K562 (cell line): ENCODE results near the gene PLSCR3. TPM values are rescaled to one million over a fixed set of nuclear protein-coding genes. Genes with fewer than 3 reads are reported as not detected.

ENCODE experiments used
- ARID1B ChIP-seq: fragments of 450-650 bp; IDR thresholded peaks from 2 replicates; pipeline ENCODE4 v1.6.1; 2016; ENCODE audit warnings: antibody characterized with exemption, mild to moderate bottlenecking, inconsistent platforms
- CEBPG ChIP-seq, 3 experiments: fragments of 200-800 bp in 1 of 3; sonication (Bioruptor generic) in 1 of 3; sonication (generic) in 1 of 3; formaldehyde crosslinking in 1 of 3; IDR thresholded peaks in 2 of 3; conservative IDR thresholded peaks in 1 of 3; 2 replicates each; pipeline versions ENCODE4 v1.6.1 to v1.8.0; 2016 to 2022; ENCODE audit warnings: missing compliant biosample characterization in 2 of 3, missing genetic modification characterization in 2 of 3, mild to moderate bottlenecking in 1 of 3, missing genetic modification reagents in 1 of 3
- CXXC5 ChIP-seq: fragments of 250-450 bp; sonication (Bioruptor Pico); IDR thresholded peaks from 2 replicates; pipeline ENCODE4 v1.8.0; 2022; ENCODE audit warnings: inconsistent platforms, mild to moderate bottlenecking, moderate library complexity
- DACH1 ChIP-seq: fragments of 450-650 bp; IDR thresholded peaks from 2 replicates; pipeline ENCODE4 v1.6.1; 2018; ENCODE audit not compliant: partially characterized antibody
- PHTF2 ChIP-seq: fragments of 250-450 bp; sonication (Bioruptor Pico); IDR thresholded peaks from 2 replicates; pipeline ENCODE4 v1.5.0; 2021; ENCODE audit warnings: mild to moderate bottlenecking
- TAF7 ChIP-seq: fragments of 450-650 bp; IDR thresholded peaks from 2 replicates; pipeline ENCODE4 v1.6.1; 2016; ENCODE audit warnings: missing genetic modification characterization, missing compliant biosample characterization
- ZNF12 ChIP-seq: sonication (generic); formaldehyde crosslinking; IDR thresholded peaks from 2 replicates; pipeline ENCODE4 v1.4.0; 2020; ENCODE audit warnings: mild to moderate bottlenecking, missing genetic modification reagents
- ZNF707 ChIP-seq: fragments of 250-450 bp; sonication (Bioruptor Pico); conservative IDR thresholded peaks from 2 replicates; pipeline ENCODE4 v1.8.0; 2022; ENCODE audit warnings: inconsistent platforms, mild to moderate bottlenecking, moderate library complexity
- ZSCAN29 ChIP-seq: fragments of 450-650 bp; IDR thresholded peaks from 2 replicates; pipeline ENCODE4 v1.6.1; 2017
- polyA plus RNA-seq, 8 experiments: library from polyadenylated mRNA; depleted of rRNA in 4 of 8; stranded (reverse) in 5 of 8; unstranded in 3 of 8; fragments of >200 nt; fragmentation: Nextera tagmentation in 2 of 8; fragmentation: Illumina TruSeq in 1 of 8; extraction: Ambion mirVana in 2 of 8; extraction: Trizol in 1 of 8; gene quantifications; 2 replicates each; pipeline versions ENCODE4 v1.2.1 to v1.2.3, GENCODE V29; 2011 to 2014; ENCODE audit warnings: inconsistent platforms in 1 of 8, missing spikeins in 1 of 8
- total RNA-seq, 7 experiments: library from RNA; depleted of rRNA in 6 of 7; stranded (reverse); fragments of >200 nt in 6 of 7; fragmentation: Illumina TruSeq in 2 of 7; extraction: Trizol in 2 of 7; gene quantifications; 2 replicates each; pipeline versions ENCODE4 v1.2.1 to v1.2.3, GENCODE V29; 2011 to 2021; ENCODE audit warnings: low replicate concordance in 1 of 7
- TF ChIP-seq, protein P1 (sequence below): fragments of 250-450 bp; sonication (Bioruptor Pico); IDR thresholded peaks from 2 replicates; pipeline ENCODE4 v1.5.0; 2021; ENCODE audit warnings: mild to moderate bottlenecking, moderate library complexity
- TF ChIP-seq, protein P2 (sequence below): sonication (generic); formaldehyde crosslinking; IDR thresholded peaks from 2 replicates; pipeline ENCODE4 v1.8.0; 2023; ENCODE audit warnings: missing genetic modification reagents, mild to moderate bottlenecking, borderline replicate concordance
- TF ChIP-seq, protein P3 (sequence below): fragments of 250-450 bp; sonication (Bioruptor Pico); IDR thresholded peaks from 2 replicates; pipeline ENCODE4 v1.9.0; 2021; ENCODE audit warnings: mild to moderate bottlenecking
- TF ChIP-seq, protein P4 (sequence below): sonication (generic); formaldehyde crosslinking; IDR thresholded peaks from 2 replicates; pipeline ENCODE4 v1.8.1; 2023; ENCODE audit warnings: mild to moderate bottlenecking, missing genetic modification reagents
- TF ChIP-seq, protein P5 (sequence below), 3 experiments: fragments of 200-800 bp in 1 of 3; sonication (Bioruptor generic) in 1 of 3; sonication (generic) in 1 of 3; formaldehyde crosslinking in 1 of 3; IDR thresholded peaks; 2 replicates each; pipeline versions ENCODE4 v1.6.1 to v1.8.0; 2016 to 2022; ENCODE audit warnings: mild to moderate bottlenecking in 2 of 3, missing compliant biosample characterization in 2 of 3, missing genetic modification characterization in 2 of 3, missing genetic modification reagents in 1 of 3

The PLSCR3 gene
- total and polyA plus RNA-seq, 9 of the 15 experiments (the other 6 are each of a cell fraction or from before 2014, with no cell fraction given): 3.2 to 16.8 (median 4.5) TPM

DNA sequence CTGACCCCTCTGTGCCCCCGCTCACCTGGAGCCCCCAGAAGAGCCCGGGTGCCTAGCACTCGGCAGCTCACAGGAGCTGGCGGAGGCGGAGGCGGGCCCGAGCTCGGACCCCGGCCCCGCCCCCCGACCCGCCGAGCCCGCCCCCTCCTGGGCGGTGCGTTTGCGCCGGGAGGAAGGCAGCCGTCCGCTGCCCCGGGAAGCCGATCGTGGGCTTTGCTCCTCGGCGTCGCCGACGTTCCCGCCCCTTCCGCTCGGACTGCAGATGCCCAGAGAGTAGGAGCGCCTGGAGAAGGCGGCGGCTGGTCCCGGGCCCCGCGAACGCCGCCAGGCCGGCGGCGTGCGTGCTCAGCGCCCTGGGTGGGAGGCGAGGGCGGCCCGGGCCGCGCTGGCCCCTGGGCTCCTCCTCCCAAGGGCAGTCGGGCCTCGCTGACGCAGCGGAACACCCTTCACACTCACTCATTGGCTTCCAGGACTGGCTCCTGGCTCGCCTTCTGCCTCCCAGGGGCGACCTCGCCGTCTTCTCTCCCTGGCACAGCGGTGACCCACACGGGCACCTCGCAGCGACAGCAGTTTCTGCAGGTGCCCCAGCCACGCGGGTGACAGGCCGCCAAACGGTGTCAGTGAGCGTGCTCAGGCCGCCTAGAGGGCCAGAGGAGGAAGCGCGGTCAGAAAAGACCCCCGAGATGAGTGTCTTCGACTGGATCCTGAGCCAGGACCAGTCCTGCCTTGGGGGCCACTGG is at the start of gene PLSCR3 (continued):
- TF ChIP-seq, protein P1, sequence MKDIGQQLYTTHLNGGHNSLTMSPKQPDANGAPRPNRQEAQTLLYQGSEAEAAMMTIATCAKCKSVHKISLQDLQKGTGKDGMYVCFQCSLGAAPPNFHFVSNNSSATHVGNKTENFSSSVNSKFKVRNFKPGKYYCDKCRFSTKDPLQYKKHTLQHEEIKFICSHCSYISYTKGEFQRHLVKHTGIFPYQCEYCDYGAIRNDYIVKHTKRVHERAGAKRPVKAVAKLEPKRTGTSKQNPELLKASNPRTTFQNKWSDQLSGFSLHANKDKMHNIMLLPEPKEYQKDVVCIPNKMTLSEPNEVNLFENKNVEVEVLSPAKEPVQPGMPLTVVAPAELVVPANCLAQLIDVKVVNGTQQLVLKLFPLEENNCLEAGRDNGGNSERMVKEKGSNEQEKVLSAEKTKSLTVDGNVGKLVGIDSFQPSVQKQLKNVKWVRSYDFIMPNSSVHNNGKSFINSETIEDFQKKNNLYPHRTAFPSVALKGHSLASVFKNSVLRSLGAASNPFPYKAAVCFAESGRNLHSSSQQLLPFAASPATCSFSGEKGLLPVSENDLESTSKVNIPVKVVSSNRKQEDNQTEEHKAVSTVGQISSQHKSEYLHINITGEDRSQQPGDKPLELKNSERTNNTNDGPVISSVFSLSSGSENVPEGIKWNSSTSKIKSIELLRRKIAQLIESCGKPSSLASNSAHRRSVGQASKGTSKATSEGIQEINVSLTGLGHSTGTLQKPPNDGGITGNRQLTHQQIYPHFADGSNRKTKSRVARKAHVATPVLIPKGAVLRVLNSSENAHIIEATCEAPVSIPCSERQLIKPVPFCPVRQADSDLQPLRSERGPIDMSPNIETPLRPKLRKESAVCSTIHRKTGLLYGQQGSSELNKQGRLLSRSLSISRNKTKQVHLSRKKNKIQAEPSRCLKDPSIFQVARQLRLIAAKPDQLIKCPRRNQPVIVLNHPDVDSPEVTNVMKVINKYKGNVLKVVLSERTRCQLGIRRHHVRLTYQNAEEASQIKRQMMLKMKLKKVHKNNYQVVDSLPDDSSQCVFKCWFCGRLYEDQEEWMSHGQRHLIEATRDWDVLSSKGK (CRISPR knock-in tag): no peak
- TF ChIP-seq, protein P2, sequence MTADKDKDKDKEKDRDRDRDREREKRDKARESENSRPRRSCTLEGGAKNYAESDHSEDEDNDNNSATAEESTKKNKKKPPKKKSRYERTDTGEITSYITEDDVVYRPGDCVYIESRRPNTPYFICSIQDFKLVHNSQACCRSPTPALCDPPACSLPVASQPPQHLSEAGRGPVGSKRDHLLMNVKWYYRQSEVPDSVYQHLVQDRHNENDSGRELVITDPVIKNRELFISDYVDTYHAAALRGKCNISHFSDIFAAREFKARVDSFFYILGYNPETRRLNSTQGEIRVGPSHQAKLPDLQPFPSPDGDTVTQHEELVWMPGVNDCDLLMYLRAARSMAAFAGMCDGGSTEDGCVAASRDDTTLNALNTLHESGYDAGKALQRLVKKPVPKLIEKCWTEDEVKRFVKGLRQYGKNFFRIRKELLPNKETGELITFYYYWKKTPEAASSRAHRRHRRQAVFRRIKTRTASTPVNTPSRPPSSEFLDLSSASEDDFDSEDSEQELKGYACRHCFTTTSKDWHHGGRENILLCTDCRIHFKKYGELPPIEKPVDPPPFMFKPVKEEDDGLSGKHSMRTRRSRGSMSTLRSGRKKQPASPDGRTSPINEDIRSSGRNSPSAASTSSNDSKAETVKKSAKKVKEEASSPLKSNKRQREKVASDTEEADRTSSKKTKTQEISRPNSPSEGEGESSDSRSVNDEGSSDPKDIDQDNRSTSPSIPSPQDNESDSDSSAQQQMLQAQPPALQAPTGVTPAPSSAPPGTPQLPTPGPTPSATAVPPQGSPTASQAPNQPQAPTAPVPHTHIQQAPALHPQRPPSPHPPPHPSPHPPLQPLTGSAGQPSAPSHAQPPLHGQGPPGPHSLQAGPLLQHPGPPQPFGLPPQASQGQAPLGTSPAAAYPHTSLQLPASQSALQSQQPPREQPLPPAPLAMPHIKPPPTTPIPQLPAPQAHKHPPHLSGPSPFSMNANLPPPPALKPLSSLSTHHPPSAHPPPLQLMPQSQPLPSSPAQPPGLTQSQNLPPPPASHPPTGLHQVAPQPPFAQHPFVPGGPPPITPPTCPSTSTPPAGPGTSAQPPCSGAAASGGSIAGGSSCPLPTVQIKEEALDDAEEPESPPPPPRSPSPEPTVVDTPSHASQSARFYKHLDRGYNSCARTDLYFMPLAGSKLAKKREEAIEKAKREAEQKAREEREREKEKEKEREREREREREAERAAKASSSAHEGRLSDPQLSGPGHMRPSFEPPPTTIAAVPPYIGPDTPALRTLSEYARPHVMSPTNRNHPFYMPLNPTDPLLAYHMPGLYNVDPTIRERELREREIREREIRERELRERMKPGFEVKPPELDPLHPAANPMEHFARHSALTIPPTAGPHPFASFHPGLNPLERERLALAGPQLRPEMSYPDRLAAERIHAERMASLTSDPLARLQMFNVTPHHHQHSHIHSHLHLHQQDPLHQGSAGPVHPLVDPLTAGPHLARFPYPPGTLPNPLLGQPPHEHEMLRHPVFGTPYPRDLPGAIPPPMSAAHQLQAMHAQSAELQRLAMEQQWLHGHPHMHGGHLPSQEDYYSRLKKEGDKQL (CRISPR knock-in tag): no peak
- TF ChIP-seq PHTF2 (CRISPR knock-in tag): no peak
- TF ChIP-seq DACH1: no peak
- TF ChIP-seq, protein P3, sequence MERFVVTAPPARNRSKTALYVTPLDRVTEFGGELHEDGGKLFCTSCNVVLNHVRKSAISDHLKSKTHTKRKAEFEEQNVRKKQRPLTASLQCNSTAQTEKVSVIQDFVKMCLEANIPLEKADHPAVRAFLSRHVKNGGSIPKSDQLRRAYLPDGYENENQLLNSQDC (CRISPR knock-in tag): no peak
- TF ChIP-seq, protein P4, sequence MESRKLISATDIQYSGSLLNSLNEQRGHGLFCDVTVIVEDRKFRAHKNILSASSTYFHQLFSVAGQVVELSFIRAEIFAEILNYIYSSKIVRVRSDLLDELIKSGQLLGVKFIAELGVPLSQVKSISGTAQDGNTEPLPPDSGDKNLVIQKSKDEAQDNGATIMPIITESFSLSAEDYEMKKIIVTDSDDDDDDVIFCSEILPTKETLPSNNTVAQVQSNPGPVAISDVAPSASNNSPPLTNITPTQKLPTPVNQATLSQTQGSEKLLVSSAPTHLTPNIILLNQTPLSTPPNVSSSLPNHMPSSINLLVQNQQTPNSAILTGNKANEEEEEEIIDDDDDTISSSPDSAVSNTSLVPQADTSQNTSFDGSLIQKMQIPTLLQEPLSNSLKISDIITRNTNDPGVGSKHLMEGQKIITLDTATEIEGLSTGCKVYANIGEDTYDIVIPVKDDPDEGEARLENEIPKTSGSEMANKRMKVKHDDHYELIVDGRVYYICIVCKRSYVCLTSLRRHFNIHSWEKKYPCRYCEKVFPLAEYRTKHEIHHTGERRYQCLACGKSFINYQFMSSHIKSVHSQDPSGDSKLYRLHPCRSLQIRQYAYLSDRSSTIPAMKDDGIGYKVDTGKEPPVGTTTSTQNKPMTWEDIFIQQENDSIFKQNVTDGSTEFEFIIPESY (CRISPR knock-in tag): no peak
- TF ChIP-seq CXXC5 (CRISPR knock-in tag): peak; percentile 74
- TF ChIP-seq, protein P5, sequence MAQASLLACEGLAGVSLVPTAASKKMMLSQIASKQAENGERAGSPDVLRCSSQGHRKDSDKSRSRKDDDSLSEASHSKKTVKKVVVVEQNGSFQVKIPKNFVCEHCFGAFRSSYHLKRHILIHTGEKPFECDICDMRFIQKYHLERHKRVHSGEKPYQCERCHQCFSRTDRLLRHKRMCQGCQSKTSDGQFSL (CRISPR knock-in tag; IDR thresholded peaks at IDR 0.05): no peak
- TF ChIP-seq, protein P5 (tag; IDR thresholded peaks at IDR 0.05): no peak
- TF ChIP-seq ZNF707: no peak
- TF ChIP-seq ZSCAN29: no peak
- TF ChIP-seq ARID1B: no peak
- TF ChIP-seq CEBPG (CRISPR knock-in tag; IDR thresholded peaks at IDR 0.05): no peak
- no peak for TF ChIP-seq CEBPG (tag; conservative IDR thresholded peaks at IDR 0.05 in 1 of 2, IDR thresholded peaks at IDR 0.05 in 1 of 2)
- TF ChIP-seq ZNF12 (CRISPR knock-in tag): no peak
- TF ChIP-seq TAF7: no peak
